A673 (cell line): ENCODE data around the gene CORO2A. TPM values are rescaled to one million over a fixed set of nuclear protein-coding genes. Genes with fewer than 3 reads are reported as not detected.

Source experiments
- BruUV-seq: library from RNA; stranded (reverse); fragments of 400-500 nt; replicated peaks from 2 replicates; lab custom pipeline; 2021; lab: Mats Ljungman, UMichigan
- CTCF ChIA-PET: fragments of 300-600 bp; sonication (Branson Sonifier 250); formaldehyde crosslinking; loops from one replicate; lab custom pipeline; 2022; ENCODE audit warnings: antibody characterized with exemption; lab: Charles Lee
- POLR2A ChIA-PET: fragments of 300-600 bp; sonication (Branson Sonifier 250); formaldehyde crosslinking; loops from one replicate; lab custom pipeline; 2022; ENCODE audit warnings: antibody characterized with exemption; ENCODE audit not compliant: low non-redundant PET; lab: Charles Lee
- DNase-seq: peaks from one replicate; pipeline ENCODE4 v3.0.0-alpha.2; 2015; ENCODE audit warnings: low spot score
- H3K27ac ChIP-seq: fragments of 200-600 bp; sonication (generic); 2 replicates; pipeline ENCODE4 v1.5.1; 2016; ENCODE audit warnings: mixed run types, low read depth, mild to moderate bottlenecking, mixed read lengths, antibody characterized with exemption, low read length; ENCODE audit not compliant: poor library complexity, severe bottlenecking
- H3K27me3 ChIP-seq: fragments of 200-600 bp; sonication (generic); replicated peaks from 2 replicates; pipeline ENCODE4 v1.6.1; 2017; ENCODE audit warnings: mixed run types, low read depth, mild to moderate bottlenecking, mixed read lengths, antibody characterized with exemption, low read length; ENCODE audit not compliant: insufficient read depth, poor library complexity
- H3K36me3 ChIP-seq: fragments of 200-600 bp; sonication (generic); 2 replicates; pipeline ENCODE4 v1.6.1; 2016; ENCODE audit warnings: mixed run types, mild to moderate bottlenecking, mixed read lengths, antibody characterized with exemption, low read length; ENCODE audit not compliant: insufficient read depth, poor library complexity, severe bottlenecking
- H3K4me1 ChIP-seq: fragments of 200-600 bp; sonication (generic); 2 replicates; pipeline ENCODE4 v1.6.1; 2017; ENCODE audit warnings: mixed run types, mild to moderate bottlenecking, mixed read lengths, antibody characterized with exemption, low read length; ENCODE audit not compliant: insufficient read depth, poor library complexity, severe bottlenecking
- H3K4me3 ChIP-seq: fragments of 200-600 bp; sonication (generic); 2 replicates; pipeline ENCODE4 v1.5.1; 2016; ENCODE audit warnings: low read depth, mixed run types, mild to moderate bottlenecking, mixed read lengths, low read length; ENCODE audit not compliant: poor library complexity, severe bottlenecking
- H3K9me3 ChIP-seq: fragments of 200-600 bp; sonication (generic); 2 replicates; pipeline ENCODE4 v1.6.1; 2016; ENCODE audit warnings: mixed run types, low read depth, mild to moderate bottlenecking, mixed read lengths, antibody characterized with exemption, low read length; ENCODE audit not compliant: poor library complexity, severe bottlenecking
- EZH2 ChIP-seq: fragments of 200-600 bp; sonication (generic); IDR thresholded peaks from 2 replicates; pipeline ENCODE4 v1.6.1; 2017; ENCODE audit warnings: borderline replicate concordance, low read depth, mild to moderate bottlenecking, mixed read lengths, antibody characterized with exemption, low read length; ENCODE audit not compliant: poor library complexity, severe bottlenecking
- intact Hi-C: fragments of 100-400 bp; cut with micrococcal nuclease; formaldehyde crosslinking; loops from one replicate; pipeline ENCODE4 v1.10.0; 2022; ENCODE audit not compliant: unreplicated experiment
- total RNA-seq: library from RNA; stranded (reverse); gene quantifications from 2 replicates; pipeline ENCODE4 v1.2.3, GENCODE V29; 2021
- TF ChIP-seq, protein P1 (sequence below): fragments of 300-800, 200-600 bp; sonication (generic); conservative IDR thresholded peaks from 2 replicates; pipeline ENCODE4 v1.5.1; 2017; ENCODE audit warnings: low read depth, mild to moderate bottlenecking, antibody characterized with exemption, low read length, moderate library complexity, mixed read lengths

The CORO2A gene
- total RNA-seq, 1 experiment from 2014 or later: 0.52 TPM

DNA sequence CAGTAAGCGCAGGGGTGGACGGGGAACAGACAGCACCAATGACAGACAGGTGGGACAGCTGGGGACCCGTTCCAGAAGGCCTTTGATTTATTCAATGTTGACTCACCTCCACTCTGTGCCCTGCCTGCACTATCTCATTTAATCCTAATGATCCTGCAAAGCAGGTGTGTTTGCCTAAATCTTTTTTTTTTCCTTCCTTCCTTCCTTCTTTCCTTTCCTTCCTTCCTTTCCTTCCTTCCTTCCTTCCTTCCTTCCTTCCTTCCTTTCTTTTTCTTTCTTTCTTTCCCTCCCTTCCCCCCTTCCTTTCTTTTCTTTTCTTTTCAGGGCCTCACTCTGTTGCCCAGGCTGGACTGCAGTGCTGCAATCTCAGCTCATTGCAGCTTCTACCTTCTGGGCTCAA, 17.1 kb upstream of the CORO2A start:
- Histone ChIP-seq H3K27ac (no peak overlapping the region), H3K36me3 (no peaks in the 10 kb centered on the region), H3K4me3 (no peak overlapping the region), H3K4me1 (no peaks in the 10 kb centered on the region), H3K27me3 (no peaks in the 10 kb centered on the region), H3K9me3 (no peaks in the 10 kb centered on the region)
- no TSS peak for BruUV-seq
- intact Hi-C loops: loop anchor here (5.0 kb wide), 2 partner anchors 132 to 563 kb away; no protein-coding TSS in a partner anchor
- no peak for DNase-seq
- TF ChIP-seq, protein P1, sequence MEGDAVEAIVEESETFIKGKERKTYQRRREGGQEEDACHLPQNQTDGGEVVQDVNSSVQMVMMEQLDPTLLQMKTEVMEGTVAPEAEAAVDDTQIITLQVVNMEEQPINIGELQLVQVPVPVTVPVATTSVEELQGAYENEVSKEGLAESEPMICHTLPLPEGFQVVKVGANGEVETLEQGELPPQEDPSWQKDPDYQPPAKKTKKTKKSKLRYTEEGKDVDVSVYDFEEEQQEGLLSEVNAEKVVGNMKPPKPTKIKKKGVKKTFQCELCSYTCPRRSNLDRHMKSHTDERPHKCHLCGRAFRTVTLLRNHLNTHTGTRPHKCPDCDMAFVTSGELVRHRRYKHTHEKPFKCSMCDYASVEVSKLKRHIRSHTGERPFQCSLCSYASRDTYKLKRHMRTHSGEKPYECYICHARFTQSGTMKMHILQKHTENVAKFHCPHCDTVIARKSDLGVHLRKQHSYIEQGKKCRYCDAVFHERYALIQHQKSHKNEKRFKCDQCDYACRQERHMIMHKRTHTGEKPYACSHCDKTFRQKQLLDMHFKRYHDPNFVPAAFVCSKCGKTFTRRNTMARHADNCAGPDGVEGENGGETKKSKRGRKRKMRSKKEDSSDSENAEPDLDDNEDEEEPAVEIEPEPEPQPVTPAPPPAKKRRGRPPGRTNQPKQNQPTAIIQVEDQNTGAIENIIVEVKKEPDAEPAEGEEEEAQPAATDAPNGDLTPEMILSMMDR: no peak
- no peak for TF ChIP-seq EZH2
- ChIA-PET CTCF (no interaction called here), POLR2A (no interaction called here)

DNA sequence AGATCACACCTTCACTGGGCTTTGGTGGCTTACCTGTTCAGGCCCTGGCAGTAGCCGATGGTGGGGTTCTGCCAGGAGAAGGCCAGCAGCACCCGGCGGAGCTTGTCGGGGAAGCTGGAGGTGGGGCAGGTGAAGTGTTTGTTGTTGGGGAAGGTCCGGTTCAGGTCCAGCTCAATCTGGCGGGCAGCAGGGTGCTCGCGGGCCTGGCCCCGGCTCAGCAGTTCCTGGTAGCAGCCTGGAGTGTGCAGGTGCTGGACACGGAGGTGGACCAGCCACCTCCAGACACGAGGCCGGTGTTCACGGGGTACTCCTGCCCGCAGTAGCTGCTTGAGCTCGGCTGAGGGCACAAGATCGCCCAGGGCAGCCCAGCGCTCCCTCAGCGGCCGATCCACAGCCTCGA, 16.2 kb upstream of the CORO2A start:
- CTCF ChIA-PET: no interaction called here
- H3K27ac ChIP-seq: no peak overlapping the region
- H3K36me3 ChIP-seq: no peaks in the 10 kb centered on the region
- no peaks in the 10 kb centered on the region for H3K4me1 ChIP-seq
- H3K9me3 ChIP-seq: no peaks in the 10 kb centered on the region
- no TSS peak for BruUV-seq
- no peaks in the 10 kb centered on the region for H3K27me3 ChIP-seq
- intact Hi-C loops: loop anchor here (5.0 kb wide), 2 partner anchors 131 to 564 kb away; no protein-coding TSS in a partner anchor
- TF ChIP-seq, protein P1: no peak
- no peak for TF ChIP-seq EZH2
- no peak overlapping the region for H3K4me3 ChIP-seq
- POLR2A ChIA-PET: no interaction called here
- no peak for DNase-seq

DNA sequence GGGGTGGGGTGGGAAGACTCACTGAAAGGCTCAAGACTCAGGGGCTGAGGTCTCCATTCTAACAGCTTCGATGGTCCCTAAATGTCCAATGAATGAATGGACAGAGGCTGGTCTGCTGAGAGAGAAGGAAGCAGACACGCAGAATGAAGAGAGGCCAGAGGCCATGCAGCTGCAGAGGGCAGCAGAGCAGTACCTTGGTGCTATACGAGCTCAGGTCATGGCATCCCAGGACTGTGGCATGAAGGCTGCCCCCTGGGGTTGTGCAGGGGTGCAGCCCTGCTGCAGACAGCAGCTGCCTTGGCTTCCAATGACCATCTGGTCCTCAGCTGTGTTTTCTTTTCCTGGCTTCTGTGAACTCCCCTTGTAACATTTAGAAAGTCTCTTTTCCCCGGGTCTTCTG, 15.2 kb upstream of the CORO2A start:
- DNase-seq: no peak
- no peaks in the 10 kb centered on the region for H3K4me1 ChIP-seq
- no peaks in the 10 kb centered on the region for H3K9me3 ChIP-seq
- CTCF ChIA-PET: no interaction called here
- H3K27me3 ChIP-seq: no peaks in the 10 kb centered on the region
- no TSS peak for BruUV-seq
- intact Hi-C loops: loop anchor here (5.0 kb wide), 2 partner anchors 130 to 565 kb away; no protein-coding TSS in a partner anchor
- H3K36me3 ChIP-seq: no peaks in the 10 kb centered on the region
- POLR2A ChIA-PET: no interaction called here
- H3K4me3 ChIP-seq: no peak overlapping the region
- H3K27ac ChIP-seq: no peak overlapping the region
- TF ChIP-seq, protein P1: no peak
- no peak for TF ChIP-seq EZH2
